GM18858 (cell line): ENCODE data around the gene PLA2G3.

Experiments
- ATAC-seq: cut with Tn5 transposase; IDR thresholded peaks from one replicate; pipeline ENCODE4 v1.9.1; 2021; ENCODE audit not compliant: unreplicated experiment

Gene PLA2G3

DNA sequence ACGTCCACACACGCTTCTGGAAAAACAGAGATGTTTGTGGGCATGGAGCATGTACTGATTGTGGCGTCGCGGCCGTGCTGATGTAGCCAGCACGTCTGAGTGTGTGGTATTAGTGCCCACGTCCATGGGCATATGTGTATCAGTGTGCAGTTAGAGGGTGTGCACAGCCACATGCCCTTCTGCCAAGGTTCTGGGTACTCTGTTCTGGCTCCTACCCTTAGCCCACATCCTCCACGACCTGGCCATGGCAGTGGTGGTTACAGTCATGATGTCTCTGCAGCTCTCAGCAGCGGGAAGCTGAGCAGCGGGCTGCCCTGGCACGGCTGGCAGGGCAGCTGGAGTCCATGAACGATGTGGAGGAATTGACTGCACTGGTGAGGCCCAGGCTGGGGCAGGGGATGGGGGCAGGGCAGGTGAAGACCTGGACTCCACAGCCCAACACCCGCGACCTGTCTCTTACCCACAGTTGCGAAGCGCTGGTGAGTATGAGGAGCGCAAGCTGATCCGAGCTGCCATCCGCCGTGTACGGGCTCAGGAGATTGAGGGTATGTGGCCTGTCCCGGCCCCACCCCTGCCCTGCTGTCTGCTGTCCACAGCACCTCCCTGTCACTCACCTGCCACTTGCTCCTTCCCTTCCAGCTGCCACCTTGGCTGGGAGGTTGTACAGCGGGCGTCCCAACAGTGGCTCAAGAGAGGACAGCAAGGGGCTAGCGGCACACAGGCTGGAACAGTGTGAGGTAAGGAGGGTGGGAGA is 51.9 kb downstream of the PLA2G3 start:
- ATAC-seq, result no peak

DNA sequence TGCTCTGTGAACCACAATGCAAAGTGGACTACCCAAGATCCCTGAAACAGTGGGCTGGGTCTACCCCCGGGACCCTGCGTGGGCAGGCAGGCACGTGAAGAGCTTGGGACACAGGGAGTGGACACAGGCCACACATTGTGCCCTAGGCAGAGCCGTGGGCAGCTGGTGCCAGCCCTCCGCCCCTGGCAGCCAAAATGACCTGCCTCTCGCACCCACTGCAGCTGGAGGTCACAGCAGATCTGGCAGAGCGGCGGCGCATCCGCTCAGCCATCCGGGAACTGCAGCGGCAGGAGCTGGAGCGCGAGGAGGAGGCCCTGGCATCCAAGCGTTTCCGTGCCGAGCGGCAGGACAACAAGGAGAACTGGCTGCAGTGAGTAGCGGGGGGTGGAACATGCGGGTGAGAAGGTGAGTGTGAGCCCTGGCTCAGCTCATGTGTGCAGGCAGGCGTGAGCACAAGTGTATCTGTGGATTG is 52.5 kb downstream of the PLA2G3 start:
- no peak for ATAC-seq

DNA sequence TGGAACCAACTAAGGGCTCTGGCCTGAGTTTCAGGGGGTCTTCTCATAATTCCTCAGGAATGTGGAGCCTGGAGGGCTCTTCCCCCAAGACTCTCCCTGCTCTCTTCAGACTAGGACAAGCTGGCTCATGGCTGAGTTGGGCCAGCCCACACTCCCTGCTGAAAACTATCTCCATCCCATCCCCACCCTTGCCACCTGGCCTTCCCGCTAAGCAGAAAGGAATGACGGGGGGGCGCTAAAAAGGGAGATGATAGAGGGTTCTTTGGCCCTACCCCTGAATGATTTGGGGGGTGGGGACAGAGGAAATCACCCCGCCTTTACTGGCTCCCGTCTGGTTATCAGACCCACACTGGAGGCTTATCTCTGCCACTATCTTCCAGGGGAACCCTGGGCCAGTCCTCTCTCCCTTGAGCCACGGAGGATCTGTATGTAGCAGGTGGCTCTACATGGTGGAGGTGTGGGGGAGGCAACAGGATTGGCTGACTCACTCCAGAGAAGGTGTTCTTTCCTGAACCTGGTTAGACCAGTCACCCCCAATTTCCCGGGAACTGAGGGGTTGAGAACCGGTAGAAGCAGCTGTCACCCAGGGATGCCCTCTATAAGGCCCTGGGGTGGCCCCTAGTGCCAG is 53.5 kb downstream of the PLA2G3 start:
- ATAC-seq, result no peak

DNA sequence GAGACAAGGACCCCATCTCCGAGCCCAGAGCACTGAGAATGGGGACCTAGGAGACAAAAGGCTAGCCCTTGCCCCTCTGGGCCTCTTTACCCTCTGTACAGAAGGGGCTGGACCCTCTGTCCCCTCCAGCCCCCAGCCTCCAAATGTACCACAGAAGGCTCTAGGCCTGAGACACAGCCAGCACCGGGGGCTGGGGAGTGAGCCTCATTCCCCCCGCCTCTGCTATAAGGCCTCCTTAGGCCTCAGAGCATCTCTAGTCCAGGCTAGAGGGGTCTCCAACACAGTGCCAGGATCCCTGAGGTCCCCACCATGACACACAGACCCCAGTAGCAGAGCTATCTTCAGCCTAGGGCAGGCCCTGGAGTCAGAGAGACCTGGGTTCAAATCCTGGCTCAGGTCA is 54.4 kb downstream of the PLA2G3 start:
- ATAC-seq, result no peak

DNA sequence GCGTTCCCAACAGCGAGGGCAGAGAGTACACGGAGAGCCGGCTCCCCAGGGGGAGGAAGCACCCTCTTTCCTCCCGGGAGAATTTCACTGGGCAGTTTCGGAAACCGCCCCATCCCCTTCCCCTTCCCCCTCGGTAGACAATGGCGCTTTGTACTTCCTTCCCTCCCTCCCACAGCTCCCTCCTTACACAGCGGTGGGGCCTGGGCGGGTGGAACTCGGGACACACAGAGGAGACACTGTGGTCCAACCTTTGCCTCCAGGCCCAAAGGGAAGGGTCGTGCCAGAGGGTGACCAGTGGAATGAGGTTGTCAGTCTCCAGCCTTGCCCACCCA is 54.8 kb downstream of the PLA2G3 start:
- no peak for ATAC-seq

DNA sequence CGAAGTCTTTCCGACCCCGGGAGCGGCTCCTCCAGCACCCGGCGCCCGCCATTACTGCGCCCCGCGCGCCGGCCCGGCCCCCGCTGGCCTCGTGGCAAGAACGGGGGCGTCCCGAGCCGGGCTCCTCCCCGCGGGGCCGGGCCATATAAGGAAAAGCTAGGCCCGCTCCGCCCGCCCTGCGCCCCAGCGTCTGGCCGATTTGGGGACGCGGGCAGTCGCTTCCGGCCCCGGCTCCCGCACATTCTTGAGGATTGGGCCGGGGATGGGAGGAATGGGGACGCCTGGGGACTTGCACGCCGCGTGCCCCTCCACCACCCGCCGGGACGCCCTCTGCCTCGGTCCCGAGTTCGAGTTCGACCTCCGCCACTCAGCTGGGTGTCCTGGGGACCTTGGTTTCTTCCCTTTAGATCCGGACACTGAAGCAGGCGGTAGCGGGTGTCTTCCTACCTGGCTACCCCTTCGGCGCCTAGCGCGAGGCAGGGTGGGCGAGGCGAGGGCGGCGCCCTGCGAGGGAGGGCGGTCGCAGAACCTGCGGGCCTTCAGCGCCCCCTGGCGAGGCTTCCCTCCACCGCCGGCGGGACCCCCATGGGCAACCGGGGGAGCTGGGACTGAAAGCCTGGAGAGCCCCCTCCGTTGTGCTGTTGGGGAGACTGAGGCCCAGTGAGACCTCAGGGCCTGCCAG is 55.4 kb downstream of the PLA2G3 start:
- ATAC-seq, result peak; percentile 49
